ENCODE results near the gene CPVL. TPM values are rescaled to one million over a fixed set of nuclear protein-coding genes. Genes with fewer than 3 reads are reported as not detected.
A peak's percentile ranks its signal among the peaks of the same experiment; 100 is the strongest.

Gene CPVL
- total RNA-seq: under 1 TPM in 1 of 3 donors, not detected in 2; 0.45 TPM

- DNase-seq: no peak
- no peaks in the 10 kb centered on the region for H3K36me3 Mint-ChIP-seq (ENCODE audit: insufficient read depth)
- ATAC-seq: peak in 1 of 2 donors; percentile 34
- H3K27me3 Mint-ChIP-seq (ENCODE audit: low read depth): peaks cover 42% of the 10 kb centered on the region
- peak within 1 kb of the TSS; percentile 16 for H3K4me3 Mint-ChIP-seq
- H3K9me3 Mint-ChIP-seq: no peaks in the 10 kb centered on the region
- no peaks in the 10 kb centered on the region for H3K4me1 Mint-ChIP-seq (ENCODE audit: low read depth)
Measured at GRCh38 chr7:29146057-29146706, at the start of gene CPVL. TSS of gene CPVL (minus strand) at chr7:29146537. CDS start at chr7:29121061, 25,476 bp downstream.

- Mint-ChIP-seq H3K36me3 (ENCODE audit: insufficient read depth) (no peaks in the 10 kb centered on the region), H3K9me3 (no peaks in the 10 kb centered on the region), H3K27me3 (ENCODE audit: low read depth) (peaks cover 41% of the 10 kb centered on the region), H3K4me1 (ENCODE audit: low read depth) (peaks cover 15% of the 10 kb centered on the region), H3K4me3 (peak within 1 kb of the TSS; percentile 78)
- ATAC-seq: peak; percentile 72 to 79
- peak; percentile 41 for DNase-seq
Measured at GRCh38 chr7:29194594-29195427, 48.5 kb upstream of the CPVL start, which contains the start of gene CHN2. TSS of gene CHN2 (plus strand) at chr7:29194775.

DNA sequence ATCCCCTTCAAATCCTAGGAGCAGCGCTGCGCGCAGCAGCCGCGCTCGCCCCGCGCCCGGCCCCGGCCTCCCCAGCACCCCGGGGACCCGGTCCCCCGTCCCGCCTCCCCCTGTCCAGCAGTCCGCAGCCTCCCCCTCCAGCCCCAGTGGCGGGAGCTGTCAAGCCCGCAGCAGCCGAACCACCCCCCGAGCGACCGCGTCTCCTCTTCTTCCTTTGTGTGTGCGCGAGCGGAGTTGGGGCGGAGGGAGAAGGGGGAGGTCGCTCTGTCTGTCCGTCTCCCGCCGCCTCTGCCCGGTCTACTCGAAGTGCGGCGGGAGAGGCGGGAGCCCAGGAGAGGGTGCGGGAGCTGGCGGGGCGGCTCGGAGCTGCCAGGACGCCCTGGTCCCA is 47.9 kb upstream of the CPVL start:
- no peak for ATAC-seq
- peak overlapping the region; percentile 74 for H3K4me3 Mint-ChIP-seq
- no peaks in the 10 kb centered on the region for H3K36me3 Mint-ChIP-seq (ENCODE audit: insufficient read depth)
- no peak for DNase-seq
- H3K4me1 Mint-ChIP-seq (ENCODE audit: low read depth): peaks cover 16% of the 10 kb centered on the region
- peaks cover 45% of the 10 kb centered on the region for H3K27me3 Mint-ChIP-seq (ENCODE audit: low read depth)
- H3K9me3 Mint-ChIP-seq: no peaks in the 10 kb centered on the region

GRCh38 chr7:29193316-29194205 is 47.2 kb upstream of the CPVL start:
- ATAC-seq (no peak), DNase-seq (no peak)
- Mint-ChIP-seq H3K4me1 (ENCODE audit: low read depth) (peaks cover 16% of the 10 kb centered on the region), H3K36me3 (ENCODE audit: insufficient read depth) (no peaks in the 10 kb centered on the region), H3K27me3 (ENCODE audit: low read depth) (peaks cover 48% of the 10 kb centered on the region), H3K9me3 (no peaks in the 10 kb centered on the region), H3K4me3 (peak overlapping the region; percentile 40)

DNA sequence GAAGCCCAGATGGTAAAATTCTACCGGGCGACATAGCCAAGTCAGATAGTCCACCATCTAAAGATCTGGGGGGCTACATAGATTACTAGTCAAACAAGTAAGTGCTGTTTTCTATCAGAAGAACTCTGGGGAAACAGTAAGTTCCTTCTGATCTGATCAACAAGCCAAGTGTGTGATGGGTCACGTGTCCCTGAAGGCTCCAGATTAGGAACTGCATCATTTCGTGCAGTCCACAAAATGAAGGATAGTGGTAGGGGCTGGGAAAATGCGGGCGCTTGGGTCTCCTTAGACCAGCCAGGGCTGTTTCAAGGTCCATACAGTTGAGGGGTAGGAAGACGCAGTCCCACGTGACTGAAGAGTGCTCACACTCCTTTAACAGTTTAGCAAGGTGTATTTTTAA is 46.5 kb upstream of the CPVL start:
- ATAC-seq (no peak), DNase-seq (no peak)
- H3K36me3 Mint-ChIP-seq (ENCODE audit: insufficient read depth): no peaks in the 10 kb centered on the region
- peaks cover 16% of the 10 kb centered on the region for H3K4me1 Mint-ChIP-seq (ENCODE audit: low read depth)
- H3K4me3 Mint-ChIP-seq: no peak overlapping the region
- H3K27me3 Mint-ChIP-seq (ENCODE audit: low read depth): peaks cover 48% of the 10 kb centered on the region
- H3K9me3 Mint-ChIP-seq: no peaks in the 10 kb centered on the region

- no peak for DNase-seq
- no peaks in the 10 kb centered on the region for H3K36me3 Mint-ChIP-seq (ENCODE audit: insufficient read depth)
- H3K27me3 Mint-ChIP-seq (ENCODE audit: low read depth): peaks cover 43% of the 10 kb centered on the region
- no peak for ATAC-seq
- no peak overlapping the region for H3K4me3 Mint-ChIP-seq
- no peaks in the 10 kb centered on the region for H3K9me3 Mint-ChIP-seq
- peaks cover 16% of the 10 kb centered on the region for H3K4me1 Mint-ChIP-seq (ENCODE audit: low read depth)
Measured at GRCh38 chr7:29192323-29192722, 46.0 kb upstream of the CPVL start.

GRCh38 chr7:29190349-29191045 is 44.2 kb upstream of the CPVL start:
- Mint-ChIP-seq H3K36me3 (ENCODE audit: insufficient read depth) (no peaks in the 10 kb centered on the region), H3K4me1 (ENCODE audit: low read depth) (peaks cover 9% of the 10 kb centered on the region), H3K27me3 (ENCODE audit: low read depth) (peaks cover 26% of the 10 kb centered on the region), H3K9me3 (no peaks in the 10 kb centered on the region), H3K4me3 (no peak overlapping the region)
- no peak for DNase-seq
- ATAC-seq: no peak

- DNase-seq: peak; percentile 53
- Mint-ChIP-seq H3K27me3 (ENCODE audit: low read depth) (peaks cover 23% of the 10 kb centered on the region), H3K4me3 (no peak overlapping the region), H3K4me1 (ENCODE audit: low read depth) (peaks cover 4% of the 10 kb centered on the region), H3K9me3 (no peaks in the 10 kb centered on the region), H3K36me3 (ENCODE audit: insufficient read depth) (no peaks in the 10 kb centered on the region)
- peak; percentile 47 to 64 for ATAC-seq
Measured at GRCh38 chr7:29189743-29190201, 43.4 kb upstream of the CPVL start.

DNA sequence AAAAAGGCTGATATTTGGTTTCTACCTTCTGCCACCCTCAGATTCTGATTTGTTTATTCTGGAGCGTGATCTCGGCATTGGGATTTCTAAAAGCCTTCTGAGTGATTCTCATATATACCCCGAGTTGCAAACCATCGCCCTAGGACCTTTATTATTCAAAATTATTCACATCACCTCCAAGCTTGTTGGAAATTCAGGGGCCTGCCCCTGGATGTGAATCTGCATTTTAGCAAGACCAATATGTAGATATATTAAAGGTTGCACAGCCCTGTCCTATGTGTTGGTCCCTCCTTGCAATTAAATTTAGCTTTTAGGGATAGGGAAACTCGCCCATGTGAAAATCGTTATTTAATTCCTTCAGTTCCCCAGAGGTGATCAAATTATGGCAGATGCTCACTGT is 39.3 kb upstream of the CPVL start:
- ATAC-seq: no peak
- H3K27me3 Mint-ChIP-seq (ENCODE audit: low read depth): peaks cover 12% of the 10 kb centered on the region
- H3K9me3 Mint-ChIP-seq: no peaks in the 10 kb centered on the region
- DNase-seq: no peak
- H3K36me3 Mint-ChIP-seq (ENCODE audit: insufficient read depth): no peaks in the 10 kb centered on the region
- H3K4me3 Mint-ChIP-seq: no peak overlapping the region
- H3K4me1 Mint-ChIP-seq (ENCODE audit: low read depth): peaks cover 2% of the 10 kb centered on the region

DNA sequence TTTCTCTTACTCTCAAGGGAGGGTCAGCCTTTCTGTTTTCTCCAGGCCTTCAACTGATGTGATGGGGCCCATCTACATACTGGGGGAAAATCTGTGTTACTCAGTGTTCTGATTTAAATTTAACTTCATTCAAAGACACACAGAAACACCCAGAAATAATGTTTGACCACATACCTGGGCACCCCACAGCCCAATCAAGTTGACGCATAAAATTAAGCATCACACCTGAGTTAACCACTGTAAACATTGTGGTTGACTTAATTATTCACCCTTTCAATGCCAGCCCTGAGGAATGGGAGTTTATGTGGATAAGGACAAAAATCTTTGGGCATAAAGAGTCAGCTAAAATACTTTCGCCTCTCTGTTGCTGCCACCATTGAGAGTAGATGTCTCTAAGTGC is 38.3 kb upstream of the CPVL start:
- H3K4me1 Mint-ChIP-seq (ENCODE audit: low read depth): peaks cover under 1% of the 10 kb centered on the region
- H3K9me3 Mint-ChIP-seq: no peaks in the 10 kb centered on the region
- H3K4me3 Mint-ChIP-seq: no peak overlapping the region
- no peak for ATAC-seq
- DNase-seq: no peak
- no peaks in the 10 kb centered on the region for H3K36me3 Mint-ChIP-seq (ENCODE audit: insufficient read depth)
- peaks cover 5% of the 10 kb centered on the region for H3K27me3 Mint-ChIP-seq (ENCODE audit: low read depth)

DNA sequence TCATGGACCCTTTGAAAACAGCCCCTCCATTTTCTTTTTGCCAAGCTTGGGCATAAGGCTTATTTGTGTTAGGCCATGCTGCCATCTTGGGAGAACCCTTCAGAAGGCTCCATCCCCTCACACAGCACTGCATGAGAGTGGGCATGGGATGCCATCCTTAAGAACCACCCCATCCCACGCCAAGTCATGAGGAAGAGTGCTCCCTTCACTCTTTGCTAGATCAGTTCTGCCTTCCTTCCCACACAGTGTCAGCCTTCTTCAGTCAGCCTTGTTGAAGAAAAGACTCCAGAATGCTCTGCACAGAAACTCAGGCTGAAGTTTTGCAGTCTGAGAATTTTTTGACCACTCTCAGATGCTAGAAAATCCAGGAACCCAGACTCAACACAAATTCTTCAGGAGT is 32.8 kb upstream of the CPVL start:
- ATAC-seq: no peak
- Mint-ChIP-seq H3K4me3 (no peak overlapping the region), H3K4me1 (ENCODE audit: low read depth) (peaks cover 5% of the 10 kb centered on the region), H3K27me3 (ENCODE audit: low read depth) (peaks cover 4% of the 10 kb centered on the region), H3K9me3 (no peaks in the 10 kb centered on the region), H3K36me3 (ENCODE audit: insufficient read depth) (no peaks in the 10 kb centered on the region)
- no peak for DNase-seq

DNA sequence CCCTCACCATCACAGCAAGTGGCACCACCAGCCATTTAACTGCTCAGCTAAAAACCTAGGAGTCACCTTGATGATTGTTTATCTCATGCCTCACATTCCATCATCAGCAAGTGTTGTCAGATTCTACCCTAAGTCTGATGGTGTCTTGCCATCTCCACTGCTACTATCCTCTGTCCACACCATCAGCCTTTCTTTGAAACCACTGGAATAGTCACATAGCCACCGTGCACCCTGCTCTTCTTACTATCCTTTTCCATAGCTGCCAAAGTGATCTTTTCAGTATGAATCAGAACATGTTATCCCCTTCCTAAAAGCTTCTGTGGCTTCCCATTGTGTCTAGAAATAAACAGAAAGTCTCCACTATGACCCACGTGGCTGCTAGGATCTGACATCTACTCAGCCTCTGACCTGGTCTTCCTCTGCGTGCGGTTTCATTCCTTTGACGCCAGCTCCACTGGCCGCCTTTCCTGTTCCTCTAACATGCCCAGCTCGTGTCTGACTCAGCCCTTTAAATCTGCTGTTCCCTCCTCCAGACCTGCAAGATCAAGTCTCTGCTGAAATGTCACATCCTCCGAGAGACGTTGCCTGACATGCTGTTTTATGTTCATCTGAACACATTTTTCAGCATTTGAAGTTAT is 31.7 kb upstream of the CPVL start:
- H3K36me3 Mint-ChIP-seq (ENCODE audit: insufficient read depth): no peaks in the 10 kb centered on the region
- peaks cover 5% of the 10 kb centered on the region for H3K4me1 Mint-ChIP-seq (ENCODE audit: low read depth)
- no peaks in the 10 kb centered on the region for H3K9me3 Mint-ChIP-seq
- ATAC-seq (peak; percentile 18 to 53), DNase-seq (no peak)
- H3K4me3 Mint-ChIP-seq: peak overlapping the region; percentile 7
- H3K27me3 Mint-ChIP-seq (ENCODE audit: low read depth): peaks cover 4% of the 10 kb centered on the region

GRCh38 chr7:29173458-29173857 is 27.1 kb upstream of the CPVL start:
- Mint-ChIP-seq H3K27me3 (ENCODE audit: low read depth) (peaks cover 8% of the 10 kb centered on the region), H3K4me1 (ENCODE audit: low read depth) (peaks cover 5% of the 10 kb centered on the region), H3K9me3 (no peaks in the 10 kb centered on the region), H3K4me3 (no peak overlapping the region), H3K36me3 (ENCODE audit: insufficient read depth) (no peaks in the 10 kb centered on the region)
- no peak for ATAC-seq
- no peak for DNase-seq
